Measurements from ENCODE around the gene CIAO2B. TPM values are rescaled to one million over a fixed set of nuclear protein-coding genes. Genes with fewer than 3 reads are reported as not detected.
A peak's percentile ranks its signal among the peaks of the same experiment; 100 is the strongest.

Gene CIAO2B
- total RNA-seq, 2 donors from 2014 or later: 80.2 to 159 TPM

DNA sequence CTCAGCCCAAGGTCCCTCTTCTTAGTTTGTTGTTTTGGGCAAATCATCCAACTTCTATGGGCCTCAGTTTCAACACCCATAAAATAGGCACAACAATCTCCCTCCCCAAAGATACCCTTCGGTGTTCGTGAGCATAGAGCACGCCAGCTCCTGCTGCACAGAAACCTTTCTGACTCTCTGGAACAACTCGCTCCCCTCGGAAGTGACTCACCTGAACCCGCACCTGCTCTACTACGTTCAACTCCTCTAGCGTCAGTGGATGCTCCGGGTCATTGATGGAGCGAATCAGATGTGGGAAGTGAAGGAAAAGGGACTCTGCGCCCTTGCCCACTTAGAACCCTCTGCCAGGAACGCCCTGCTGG is 445 bp downstream of the CIAO2B start:
- no peaks in the 10 kb centered on the region for H3K36me3 ChIP-seq
- WGBS: 1% methylated on average over 12 of the region's 12 CpGs
- H3K27ac ChIP-seq: peak overlapping the region; percentile 89 to 92
- H3K27me3 ChIP-seq (replicated peaks; ENCODE audit: insufficient read depth): no peaks in the 10 kb centered on the region
- H3K4me3 ChIP-seq: peak overlapping the region; percentile 99 to 100
- TF ChIP-seq, protein P1, sequence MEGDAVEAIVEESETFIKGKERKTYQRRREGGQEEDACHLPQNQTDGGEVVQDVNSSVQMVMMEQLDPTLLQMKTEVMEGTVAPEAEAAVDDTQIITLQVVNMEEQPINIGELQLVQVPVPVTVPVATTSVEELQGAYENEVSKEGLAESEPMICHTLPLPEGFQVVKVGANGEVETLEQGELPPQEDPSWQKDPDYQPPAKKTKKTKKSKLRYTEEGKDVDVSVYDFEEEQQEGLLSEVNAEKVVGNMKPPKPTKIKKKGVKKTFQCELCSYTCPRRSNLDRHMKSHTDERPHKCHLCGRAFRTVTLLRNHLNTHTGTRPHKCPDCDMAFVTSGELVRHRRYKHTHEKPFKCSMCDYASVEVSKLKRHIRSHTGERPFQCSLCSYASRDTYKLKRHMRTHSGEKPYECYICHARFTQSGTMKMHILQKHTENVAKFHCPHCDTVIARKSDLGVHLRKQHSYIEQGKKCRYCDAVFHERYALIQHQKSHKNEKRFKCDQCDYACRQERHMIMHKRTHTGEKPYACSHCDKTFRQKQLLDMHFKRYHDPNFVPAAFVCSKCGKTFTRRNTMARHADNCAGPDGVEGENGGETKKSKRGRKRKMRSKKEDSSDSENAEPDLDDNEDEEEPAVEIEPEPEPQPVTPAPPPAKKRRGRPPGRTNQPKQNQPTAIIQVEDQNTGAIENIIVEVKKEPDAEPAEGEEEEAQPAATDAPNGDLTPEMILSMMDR (IDR thresholded peaks at IDR 0.05): no peak
- TF ChIP-seq POLR2A (IDR thresholded peaks at IDR 0.05) (no peak), POLR2AphosphoS5 (IDR thresholded peaks at IDR 0.05) (no peak)
- DNase-seq (ENCODE audit: low spot score): no peak
- H3K4me1 ChIP-seq (replicated peaks): peaks cover 22% of the 10 kb centered on the region
- intact Hi-C loops (cut with DNase I): no loop called here
- no peaks in the 10 kb centered on the region for H3K9me3 ChIP-seq

GRCh38 chr16:66932076-66932475 is 2.1 kb downstream of the CIAO2B start:
- intact Hi-C loops (cut with DNase I): no loop called here
- Histone ChIP-seq H3K4me1 (replicated peaks) (peaks cover 22% of the 10 kb centered on the region), H3K4me3 (no peak overlapping the region), H3K27ac (no peak overlapping the region), H3K36me3 (no peaks in the 10 kb centered on the region), H3K27me3 (replicated peaks; ENCODE audit: insufficient read depth) (no peaks in the 10 kb centered on the region), H3K9me3 (no peaks in the 10 kb centered on the region)
- TF ChIP-seq, protein P1 (IDR thresholded peaks at IDR 0.05): no peak
- TF ChIP-seq POLR2A (IDR thresholded peaks at IDR 0.05) (no peak), POLR2AphosphoS5 (IDR thresholded peaks at IDR 0.05) (no peak)
- 89% methylated on average over 4 of the region's 4 CpGs for WGBS
- DNase-seq (ENCODE audit: low spot score): no peak

DNA sequence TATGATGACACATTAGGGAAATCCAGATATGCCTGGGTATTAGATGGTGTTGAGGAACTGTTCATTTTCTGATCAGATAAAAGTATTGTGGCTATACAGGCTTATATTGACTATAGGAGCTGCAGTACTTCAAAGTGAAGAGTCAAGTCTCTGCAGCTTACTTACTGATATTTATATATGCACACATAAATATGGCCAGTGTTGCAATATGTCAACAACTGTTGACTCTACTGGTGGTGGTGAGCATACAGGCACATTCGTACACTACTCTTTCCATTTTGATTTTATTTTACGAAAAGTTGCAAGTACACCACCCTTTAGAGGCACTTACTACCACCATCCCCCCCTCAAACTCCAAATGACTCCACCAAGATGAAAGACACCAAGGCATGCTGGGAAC is 2.5 kb downstream of the CIAO2B start:
- 89% methylated on average over 2 of the region's 2 CpGs for WGBS
- H3K27me3 ChIP-seq (replicated peaks; ENCODE audit: insufficient read depth): no peaks in the 10 kb centered on the region
- peaks cover 22% of the 10 kb centered on the region for H3K4me1 ChIP-seq (replicated peaks)
- H3K36me3 ChIP-seq: no peaks in the 10 kb centered on the region
- no peak for DNase-seq (ENCODE audit: low spot score)
- no peak overlapping the region for H3K4me3 ChIP-seq
- no peak for TF ChIP-seq POLR2AphosphoS5 (IDR thresholded peaks at IDR 0.05)
- TF ChIP-seq POLR2A (IDR thresholded peaks at IDR 0.05): no peak
- TF ChIP-seq, protein P1 (IDR thresholded peaks at IDR 0.05): no peak
- intact Hi-C loops (cut with DNase I): no loop called here
- no peaks in the 10 kb centered on the region for H3K9me3 ChIP-seq
- no peak overlapping the region for H3K27ac ChIP-seq

DNA sequence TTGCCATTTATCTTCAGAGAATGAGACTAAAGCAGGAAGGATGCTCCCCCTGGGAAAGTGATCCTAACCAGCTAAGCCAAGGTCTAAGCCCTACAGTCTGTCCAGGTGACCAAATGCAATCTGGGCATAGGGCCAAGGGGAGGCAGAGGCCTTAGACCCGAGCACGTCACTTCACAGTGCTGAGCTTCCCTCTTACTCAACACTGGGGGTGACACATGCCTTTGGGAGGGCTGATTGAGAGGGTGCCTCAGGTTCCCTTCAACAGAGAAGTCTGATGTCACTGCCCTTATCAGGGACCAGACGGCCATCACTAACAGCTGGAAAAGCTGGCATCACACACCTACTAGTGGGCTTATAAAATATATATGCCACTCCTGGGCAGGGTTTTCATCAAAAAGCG is 4.0 kb downstream of the CIAO2B start:
- Histone ChIP-seq H3K27ac (no peak overlapping the region), H3K4me3 (no peak overlapping the region), H3K36me3 (no peaks in the 10 kb centered on the region), H3K9me3 (no peaks in the 10 kb centered on the region), H3K4me1 (replicated peaks) (peaks cover 16% of the 10 kb centered on the region), H3K27me3 (replicated peaks; ENCODE audit: insufficient read depth) (no peaks in the 10 kb centered on the region)
- DNase-seq (ENCODE audit: low spot score): no peak
- WGBS: 67% methylated on average over 4 of the region's 4 CpGs
- TF ChIP-seq, protein P1 (IDR thresholded peaks at IDR 0.05): no peak
- TF ChIP-seq POLR2AphosphoS5 (IDR thresholded peaks at IDR 0.05) (no peak), POLR2A (IDR thresholded peaks at IDR 0.05) (no peak)
- intact Hi-C loops (cut with DNase I): no loop called here

DNA sequence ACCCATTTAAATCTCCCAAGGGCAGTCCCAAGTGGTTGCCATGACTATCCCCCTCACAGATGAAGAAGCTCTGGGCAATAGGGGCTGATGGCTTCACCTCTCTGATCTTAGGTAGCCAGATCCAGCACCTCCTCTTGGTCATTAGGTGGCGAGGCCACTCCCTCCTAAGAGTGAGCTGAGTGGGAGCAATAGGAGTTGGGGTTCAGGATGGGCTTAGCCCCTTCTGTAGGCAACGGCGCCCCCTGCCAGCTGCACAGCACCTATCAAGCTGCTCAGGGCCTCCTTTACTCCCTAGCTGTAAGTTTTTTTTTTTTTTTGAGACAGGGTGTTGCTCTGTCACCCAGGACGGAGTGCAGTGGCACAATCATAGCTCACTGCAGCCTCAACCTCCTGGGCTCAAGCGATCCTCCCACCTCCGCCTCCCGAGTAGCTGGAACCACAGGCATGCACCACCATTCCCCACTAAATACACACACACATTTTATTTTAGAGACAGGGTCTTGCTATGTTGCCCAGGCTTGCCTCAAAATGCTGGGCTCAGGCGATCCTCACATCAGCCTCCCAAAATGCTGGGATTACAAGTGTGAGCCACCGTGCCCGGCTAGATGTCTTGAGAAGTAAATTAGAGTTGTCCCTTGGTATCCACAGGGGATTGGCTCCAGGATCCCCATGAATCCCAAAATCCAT is 5.4 kb downstream of the CIAO2B start:
- TF ChIP-seq, protein P1 (IDR thresholded peaks at IDR 0.05): no peak
- TF ChIP-seq POLR2AphosphoS5 (IDR thresholded peaks at IDR 0.05): no peak
- TF ChIP-seq POLR2A (IDR thresholded peaks at IDR 0.05): no peak
- no peaks in the 10 kb centered on the region for H3K36me3 ChIP-seq
- intact Hi-C loops (cut with DNase I): no loop called here
- no peak for DNase-seq (ENCODE audit: low spot score)
- peaks cover 18% of the 10 kb centered on the region for H3K4me1 ChIP-seq (replicated peaks)
- H3K4me3 ChIP-seq: no peak overlapping the region
- H3K27me3 ChIP-seq (replicated peaks; ENCODE audit: insufficient read depth): no peaks in the 10 kb centered on the region
- no peaks in the 10 kb centered on the region for H3K9me3 ChIP-seq
- no peak overlapping the region for H3K27ac ChIP-seq
- 69% methylated on average over 10 of the region's 10 CpGs for WGBS
